H1 (cell line): ENCODE data around the gene ABCB11.

Experiments
- HDAC2 ChIP-seq, 2 experiments: fragments of 300-600 bp in 1 of 2; sonication (generic) in 1 of 2; IDR thresholded peaks; 2 replicates each; pipeline ENCODE4 v1.6.1; 2011 to 2012; ENCODE audit warnings: low read depth in 2 of 2, low read length in 2 of 2, mild to moderate bottlenecking in 2 of 2, moderate library complexity in 2 of 2, borderline replicate concordance in 1 of 2, inconsistent platforms in 1 of 2
- SIN3A ChIP-seq, 2 experiments: IDR thresholded peaks in 1 of 2; conservative IDR thresholded peaks in 1 of 2; 2 replicates each; pipeline ENCODE4 v1.6.1; 2011 to 2012; ENCODE audit warnings: low read length in 2 of 2, improper control_type of control experiment in 1 of 2, low read depth in 1 of 2, mild to moderate bottlenecking in 1 of 2
- TF ChIP-seq, protein P1 (sequence below): IDR thresholded peaks from 2 replicates; pipeline ENCODE4 v1.6.1; 2012; ENCODE audit warnings: low read length, inconsistent platforms

DNA sequence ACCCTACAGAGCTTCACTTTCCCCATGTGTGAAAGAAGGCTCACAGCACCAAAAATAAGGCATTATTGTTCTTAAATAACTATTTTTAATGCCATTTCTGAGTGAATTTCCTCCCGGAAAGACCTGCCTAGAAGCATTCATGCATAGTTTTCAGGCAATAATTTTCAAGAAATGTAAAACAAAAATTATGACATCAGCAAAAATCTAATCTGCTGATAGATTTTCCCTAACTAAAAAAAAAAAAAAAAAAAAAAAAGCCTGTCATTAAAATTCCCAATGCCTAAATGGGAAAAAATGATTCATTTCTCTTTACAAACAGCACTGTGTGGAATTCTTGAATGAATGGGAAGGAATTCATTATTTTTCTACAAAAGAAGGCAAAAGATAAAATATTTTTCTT lies 35.4 kb downstream of the ABCB11 start:
- no peak for TF ChIP-seq HDAC2 (IDR thresholded peaks at IDR 0.05; ENCODE audit: borderline replicate concordance in 1 of 2, low read depth in 2 of 2, low read length in 2 of 2)
- TF ChIP-seq, protein P1, sequence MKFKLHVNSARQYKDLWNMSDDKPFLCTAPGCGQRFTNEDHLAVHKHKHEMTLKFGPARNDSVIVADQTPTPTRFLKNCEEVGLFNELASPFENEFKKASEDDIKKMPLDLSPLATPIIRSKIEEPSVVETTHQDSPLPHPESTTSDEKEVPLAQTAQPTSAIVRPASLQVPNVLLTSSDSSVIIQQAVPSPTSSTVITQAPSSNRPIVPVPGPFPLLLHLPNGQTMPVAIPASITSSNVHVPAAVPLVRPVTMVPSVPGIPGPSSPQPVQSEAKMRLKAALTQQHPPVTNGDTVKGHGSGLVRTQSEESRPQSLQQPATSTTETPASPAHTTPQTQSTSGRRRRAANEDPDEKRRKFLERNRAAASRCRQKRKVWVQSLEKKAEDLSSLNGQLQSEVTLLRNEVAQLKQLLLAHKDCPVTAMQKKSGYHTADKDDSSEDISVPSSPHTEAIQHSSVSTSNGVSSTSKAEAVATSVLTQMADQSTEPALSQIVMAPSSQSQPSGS = no peak
- TF ChIP-seq SIN3A (conservative IDR thresholded peaks at IDR 0.05 in 1 of 2, IDR thresholded peaks at IDR 0.05 in 1 of 2; ENCODE audit: low read depth in 1 of 2, low read length in 2 of 2) = no peak
